ENCODE measurements around the gene NELL1.

NELL1 gene

GRCh38 chr11:21622995-21623394 is 953.6 kb downstream of the NELL1 start:
- TF ChIP-seq EZH2phosphoT487 (IDR thresholded peaks at IDR 0.05; ENCODE audit: borderline replicate concordance) (no peak), CTCF (conservative IDR thresholded peaks at IDR 0.05; ENCODE audit: low read length) (no peak)
- no peaks in the 10 kb centered on the region for H3K9me3 ChIP-seq (ENCODE audit: insufficient read depth, low read depth, low read length)

More at GRCh38 chr11:21622995-21623394, 953.6 kb downstream of the NELL1 start:
- Histone ChIP-seq H3K9ac (ENCODE audit: low read depth, low read length, poor library complexity, severe bottlenecking) (no peak overlapping the region), H3K27me3 (ENCODE audit: insufficient read depth, low read length, poor library complexity, severe bottlenecking) (no peaks in the 10 kb centered on the region), H3F3A (ENCODE audit: low read depth) (no peaks in the 10 kb centered on the region), H3K4me3 (ENCODE audit: low read length, poor library complexity, severe bottlenecking) (no peak overlapping the region), H4K20me1 (ENCODE audit: insufficient read depth, low read length, poor library complexity, severe bottlenecking) (no peaks in the 10 kb centered on the region), H3K4me2 (ENCODE audit: low read depth, low read length, poor library complexity, severe bottlenecking) (no peak overlapping the region), H2AFZ (ENCODE audit: low read length) (no peak overlapping the region), H3K4me1 (ENCODE audit: insufficient read depth, low read length, poor library complexity, severe bottlenecking) (peaks cover 3% of the 10 kb centered on the region), H3K79me2 (ENCODE audit: insufficient read depth, low read length) (no peaks in the 10 kb centered on the region), H3K36me3 (ENCODE audit: insufficient read depth, low read length) (no peaks in the 10 kb centered on the region), H3K9me2 (replicated peaks; ENCODE audit: low read depth, low read length) (no peaks in the 10 kb centered on the region)
